GM19023 (cell line): ENCODE measurements around the gene FASTK.

Experiments used
- ATAC-seq: cut with Tn5 transposase; IDR thresholded peaks from one replicate; pipeline ENCODE4 v1.9.1; 2021; ENCODE audit warnings: mild to moderate bottlenecking, moderate library complexity; ENCODE audit not compliant: unreplicated experiment

The FASTK gene

GRCh38 chr7:151083071-151083823 is 2.6 kb upstream of the FASTK start, which contains the start of gene TMUB1:
TMUB1 (minus strand) TSS chr7:151083493; CDS start chr7:151082563, 930 bp downstream.
- ATAC-seq, result peak; percentile 45

GRCh38 chr7:151082141-151083070 is 1.8 kb upstream of the FASTK start:
- ATAC-seq, result no peak

DNA sequence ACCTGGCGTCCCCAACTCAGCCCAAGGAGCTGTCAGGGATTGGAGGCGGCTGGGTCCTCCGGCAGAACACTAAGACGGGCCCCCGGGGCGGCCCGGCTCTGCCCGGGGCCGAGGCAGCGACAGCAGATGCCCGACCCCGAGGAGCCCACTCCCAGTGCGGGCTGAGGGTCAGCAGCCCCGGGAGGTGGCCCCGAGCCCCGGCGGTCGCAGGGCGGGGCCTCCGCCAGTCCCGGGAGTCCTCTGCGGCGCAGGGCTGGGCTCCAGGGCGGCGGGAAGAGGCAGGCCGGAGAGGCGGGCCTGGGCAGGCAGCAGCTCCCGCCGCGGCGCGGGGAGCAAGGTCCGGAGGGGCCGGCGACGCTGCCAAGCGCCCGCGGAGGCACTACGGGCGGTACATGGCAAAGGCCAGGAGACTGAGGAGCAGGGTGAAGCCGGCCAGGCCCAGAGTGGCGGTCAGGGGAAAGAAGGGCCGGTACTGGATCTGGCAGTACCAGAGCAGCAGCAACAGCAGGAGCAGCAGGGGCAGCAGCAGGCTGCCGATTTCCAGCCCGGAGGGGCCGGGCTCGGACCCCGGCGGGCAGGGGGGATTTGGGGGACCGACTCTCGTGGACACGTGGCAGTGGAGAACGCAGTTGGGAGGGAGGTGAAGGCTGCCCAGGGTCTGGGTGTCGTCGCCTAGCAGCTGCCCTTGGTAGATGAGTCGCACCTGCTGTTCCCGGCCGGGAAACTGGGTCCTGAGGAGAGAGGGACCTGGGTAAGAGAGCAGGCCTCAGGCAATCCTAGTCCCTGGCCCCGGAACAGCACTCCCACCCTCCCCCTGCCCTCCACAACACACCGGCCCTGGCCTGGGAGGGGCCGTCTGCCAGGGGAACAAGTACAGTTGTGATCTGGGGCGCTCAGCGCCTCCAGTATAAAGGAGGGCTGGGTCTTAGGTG is 827 bp upstream of the FASTK start:
- no peak for ATAC-seq

GRCh38 chr7:151080067-151080521 is 515 bp downstream of the FASTK start:
- ATAC-seq, result peak; percentile 4

- ATAC-seq, result no peak
Measured at GRCh38 chr7:151079199-151079910, 1.3 kb downstream of the FASTK start.

DNA sequence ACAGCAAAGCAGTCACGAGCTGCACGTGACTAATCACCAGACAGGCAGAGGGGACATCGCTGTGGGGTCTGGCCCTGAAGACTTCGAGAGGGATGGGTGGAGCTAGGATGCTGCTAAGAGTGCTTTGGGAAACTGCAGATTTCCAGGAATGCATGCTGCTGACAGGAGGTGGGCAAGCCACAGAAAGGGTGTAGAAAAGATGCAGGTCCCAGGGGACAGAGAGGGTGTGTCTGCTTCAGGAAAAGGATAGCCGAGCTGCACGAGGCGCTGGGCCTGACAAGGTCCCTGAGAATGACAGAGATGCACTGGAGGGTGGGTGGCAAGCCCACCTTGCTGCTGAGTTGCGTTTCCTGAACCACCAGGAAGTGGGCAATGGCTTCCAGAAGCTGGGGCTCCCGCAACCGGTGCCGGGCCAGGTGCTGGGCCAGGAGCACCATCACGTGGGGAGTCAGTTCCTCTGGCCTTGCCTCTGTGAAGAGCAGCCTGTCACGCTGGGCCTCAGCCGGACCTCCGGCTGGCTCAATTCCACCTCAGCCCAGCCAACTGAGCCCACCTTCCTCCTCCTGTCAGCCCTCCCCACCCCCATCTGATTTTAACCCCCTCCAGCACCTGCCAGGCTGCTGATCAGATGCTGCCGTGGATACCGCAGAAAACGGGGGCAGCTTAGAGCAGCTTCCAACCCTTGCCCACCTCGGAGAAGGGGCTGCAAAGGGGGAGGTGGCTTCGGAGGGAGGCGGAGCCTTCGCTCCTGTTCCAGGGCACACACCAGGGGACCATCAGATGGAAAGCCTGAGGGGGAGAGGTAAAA is 2.2 kb downstream of the FASTK start:
- no peak for ATAC-seq

- ATAC-seq, result no peak
Measured at GRCh38 chr7:151077705-151078232, 2.8 kb downstream of the FASTK start.

DNA sequence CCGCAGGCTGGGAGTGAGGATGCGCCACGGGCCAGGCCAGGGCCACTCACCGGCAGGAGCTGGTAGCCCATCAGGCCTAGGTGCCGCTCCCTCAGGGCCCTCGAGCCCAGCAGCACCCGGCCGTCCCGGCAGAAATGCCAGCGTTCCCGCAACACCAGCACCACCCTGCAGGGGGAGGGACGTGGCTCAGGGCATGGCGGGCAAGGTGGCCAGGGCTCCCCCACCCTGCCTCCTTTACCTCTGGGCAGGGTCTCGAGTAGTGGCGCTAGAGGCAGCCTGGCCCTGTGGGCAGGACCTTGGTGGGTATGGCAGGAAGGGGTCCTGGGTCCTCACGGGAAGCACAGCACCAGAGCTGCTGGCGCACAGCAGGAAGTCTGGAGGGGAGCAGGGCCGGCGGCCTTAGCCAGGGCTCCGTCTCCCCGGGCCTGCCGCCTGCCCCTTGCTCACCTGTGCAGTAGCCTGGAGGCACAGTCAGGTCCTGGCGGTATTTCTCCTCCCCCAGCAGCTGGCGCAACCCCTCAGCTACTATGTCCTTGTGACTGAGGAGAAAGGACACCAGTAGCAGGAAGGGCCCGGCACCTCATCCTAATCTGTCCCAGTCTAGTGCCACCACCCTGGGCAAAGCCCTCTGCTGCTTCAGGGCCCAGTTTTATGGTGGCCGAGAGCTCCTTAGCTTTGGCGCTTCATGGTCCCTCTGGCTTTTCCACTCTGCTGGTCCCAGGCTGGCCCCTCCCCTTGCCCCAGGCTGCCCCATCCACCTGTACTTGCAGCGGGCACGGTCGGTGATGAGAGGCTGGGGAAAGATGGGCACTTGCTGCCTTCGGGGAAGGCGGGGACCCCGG is 3.5 kb downstream of the FASTK start:
- no peak for ATAC-seq

GRCh38 chr7:151075978-151076426 is 4.6 kb downstream of the FASTK start:
- ATAC-seq, result no peak

DNA sequence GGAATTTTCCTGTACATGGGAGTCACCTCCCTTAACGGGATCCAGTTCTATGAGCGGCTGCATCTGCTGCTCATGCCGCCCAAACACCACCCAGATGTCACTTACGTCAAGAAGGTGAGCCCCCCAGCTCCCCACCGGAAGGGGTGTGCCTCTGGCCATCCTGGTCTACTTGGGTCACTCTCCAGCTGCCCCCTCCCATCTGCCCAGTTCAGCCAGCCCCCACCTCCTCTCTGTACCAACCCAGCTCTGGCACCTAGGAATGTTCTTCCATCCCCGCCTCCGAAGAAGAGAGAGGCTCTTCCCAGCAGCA is 5.0 kb downstream of the FASTK start:
- ATAC-seq, result no peak

GRCh38 chr7:151074817-151075661 is 5.6 kb downstream of the FASTK start:
- no peak for ATAC-seq

DNA sequence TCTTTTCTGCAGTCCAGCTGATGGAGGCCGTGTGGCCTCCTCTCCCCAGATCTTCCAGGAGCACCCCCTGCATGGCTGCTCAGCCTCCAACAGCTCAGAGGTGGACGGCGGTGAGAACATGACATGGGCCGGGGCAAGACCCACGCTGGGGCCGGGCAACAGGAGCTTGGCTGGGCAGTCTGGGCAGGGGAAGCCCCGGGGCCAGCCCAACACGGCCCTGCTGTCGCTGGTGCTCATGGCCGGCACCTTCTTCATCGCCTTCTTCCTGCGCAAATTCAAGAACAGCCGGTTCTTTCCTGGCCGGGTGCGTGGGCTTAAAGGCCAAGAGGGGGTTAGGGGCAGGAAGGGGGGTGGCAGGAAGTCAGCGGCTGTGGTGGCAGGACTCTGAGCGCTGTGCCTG is 6.6 kb downstream of the FASTK start:
- ATAC-seq, result no peak

- ATAC-seq, result no peak
Measured at GRCh38 chr7:151071032-151071866, 9.4 kb downstream of the FASTK start.

GRCh38 chr7:151070574-151070960 is 10.0 kb downstream of the FASTK start:
- ATAC-seq, result no peak

DNA sequence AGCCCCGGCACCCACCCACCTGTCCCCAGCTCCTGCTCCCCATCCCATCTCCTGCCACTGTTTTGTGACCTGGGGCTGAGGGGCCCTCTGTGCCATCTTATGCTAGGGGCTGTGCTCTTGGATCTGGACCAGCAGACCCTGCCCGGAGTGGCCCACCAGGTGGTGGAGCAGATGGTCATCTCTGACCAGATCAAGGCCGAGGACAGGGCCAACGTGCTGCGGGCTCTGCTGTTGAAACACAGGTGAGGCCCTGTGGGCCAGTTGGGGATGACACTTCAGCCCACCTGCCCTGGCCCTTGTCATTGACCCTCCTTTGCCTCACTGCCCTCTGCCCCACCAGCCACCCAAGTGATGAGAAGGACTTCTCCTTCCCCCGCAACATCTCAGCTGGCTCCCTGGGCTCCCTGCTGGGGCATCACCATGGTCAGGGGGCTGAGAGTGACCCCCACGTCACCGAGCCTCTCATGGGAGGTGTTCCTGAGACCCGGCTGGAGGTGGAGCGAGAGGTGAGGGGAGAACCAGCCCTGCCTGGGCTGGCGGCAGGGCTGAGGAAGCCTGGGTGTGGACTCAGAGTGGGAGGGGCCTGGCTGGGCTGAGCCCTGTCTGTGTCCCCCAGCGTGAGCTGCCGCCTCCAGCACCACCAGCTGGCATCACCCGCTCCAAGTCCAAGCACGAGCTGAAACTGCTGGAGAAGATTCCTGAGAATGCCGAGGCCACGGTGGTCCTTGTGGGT is 10.6 kb downstream of the FASTK start:
- ATAC-seq, result no peak
